Stomach (tissue), 4 donors: ENCODE results near the gene BAZ2B.

ENCODE experiments used
- POLR2A ChIP-seq, 4 donors: fragments of 450-650 bp; IDR thresholded peaks; one replicate each; pipeline ENCODE4 v1.6.1; 2016; ENCODE audit warnings: antibody characterized with exemption in 4 of 4, control low read depth in 2 of 4, mild to moderate bottlenecking in 1 of 4, moderate library complexity in 1 of 4
- POLR2AphosphoS5 ChIP-seq, 3 donors: sonication (generic); formaldehyde crosslinking; IDR thresholded peaks; one replicate each; pipeline ENCODE4 v1.6.1; 2016; ENCODE audit warnings: antibody characterized with exemption in 3 of 3
- TF ChIP-seq, protein P1 (sequence below), 7 experiments: fragments of 450-650 bp in 4 of 7; fragments of 200-600 bp in 3 of 7; sonication (generic) in 3 of 7; IDR thresholded peaks; one replicate each; pipeline ENCODE4 v1.5.1; 2016 to 2019; ENCODE audit warnings: antibody characterized with exemption in 7 of 7, control low read depth in 2 of 7, mild to moderate bottlenecking in 1 of 7

DNA sequence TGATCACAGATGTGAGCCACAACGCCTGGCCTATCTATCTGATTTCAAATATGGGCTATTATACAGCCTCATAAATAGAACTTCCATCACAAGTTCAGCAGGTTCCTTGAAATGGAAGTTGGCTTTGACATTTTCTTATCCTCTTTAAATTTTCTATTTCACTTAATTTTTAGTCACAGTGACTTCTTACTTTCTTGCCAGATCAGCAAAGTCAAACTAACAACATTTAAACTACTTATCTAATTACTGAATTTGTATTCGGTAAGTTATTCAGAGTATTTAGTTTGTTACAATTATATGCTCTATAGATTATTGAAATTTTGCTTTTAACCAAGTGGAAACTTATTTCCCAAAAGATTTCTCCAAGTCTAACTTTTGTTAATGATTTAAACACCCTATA lies 108.2 kb downstream of the BAZ2B start:
- no peak for TF ChIP-seq POLR2AphosphoS5 (IDR thresholded peaks at IDR 0.05)
- TF ChIP-seq POLR2A (IDR thresholded peaks at IDR 0.05), result no peak
- TF ChIP-seq, protein P1, sequence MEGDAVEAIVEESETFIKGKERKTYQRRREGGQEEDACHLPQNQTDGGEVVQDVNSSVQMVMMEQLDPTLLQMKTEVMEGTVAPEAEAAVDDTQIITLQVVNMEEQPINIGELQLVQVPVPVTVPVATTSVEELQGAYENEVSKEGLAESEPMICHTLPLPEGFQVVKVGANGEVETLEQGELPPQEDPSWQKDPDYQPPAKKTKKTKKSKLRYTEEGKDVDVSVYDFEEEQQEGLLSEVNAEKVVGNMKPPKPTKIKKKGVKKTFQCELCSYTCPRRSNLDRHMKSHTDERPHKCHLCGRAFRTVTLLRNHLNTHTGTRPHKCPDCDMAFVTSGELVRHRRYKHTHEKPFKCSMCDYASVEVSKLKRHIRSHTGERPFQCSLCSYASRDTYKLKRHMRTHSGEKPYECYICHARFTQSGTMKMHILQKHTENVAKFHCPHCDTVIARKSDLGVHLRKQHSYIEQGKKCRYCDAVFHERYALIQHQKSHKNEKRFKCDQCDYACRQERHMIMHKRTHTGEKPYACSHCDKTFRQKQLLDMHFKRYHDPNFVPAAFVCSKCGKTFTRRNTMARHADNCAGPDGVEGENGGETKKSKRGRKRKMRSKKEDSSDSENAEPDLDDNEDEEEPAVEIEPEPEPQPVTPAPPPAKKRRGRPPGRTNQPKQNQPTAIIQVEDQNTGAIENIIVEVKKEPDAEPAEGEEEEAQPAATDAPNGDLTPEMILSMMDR (IDR thresholded peaks at IDR 0.05), result no peak
